ENCODE results near the gene GTSE1.

The GTSE1 gene

DNA sequence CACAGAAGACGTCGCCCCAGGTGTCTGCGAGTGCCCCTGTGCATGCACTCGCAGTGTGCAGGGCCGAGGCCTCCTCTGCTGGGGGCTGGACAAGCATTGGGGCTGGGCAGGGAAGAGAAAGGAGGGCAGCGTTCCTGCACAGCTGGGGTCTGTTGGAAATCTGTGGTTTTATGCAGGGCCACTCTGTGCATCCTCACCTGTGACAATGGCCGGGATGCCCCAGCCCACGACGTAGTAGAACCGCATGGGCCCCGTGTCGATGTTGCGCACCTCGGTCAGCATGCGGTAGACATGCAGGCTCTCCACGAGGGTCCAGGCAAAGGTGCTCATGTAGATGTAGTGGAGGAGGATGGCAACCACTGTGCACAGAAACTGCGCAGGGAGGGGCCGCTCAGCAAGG lies 76.0 kb downstream of the GTSE1 start:
- TF ChIP-seq, protein P1, sequence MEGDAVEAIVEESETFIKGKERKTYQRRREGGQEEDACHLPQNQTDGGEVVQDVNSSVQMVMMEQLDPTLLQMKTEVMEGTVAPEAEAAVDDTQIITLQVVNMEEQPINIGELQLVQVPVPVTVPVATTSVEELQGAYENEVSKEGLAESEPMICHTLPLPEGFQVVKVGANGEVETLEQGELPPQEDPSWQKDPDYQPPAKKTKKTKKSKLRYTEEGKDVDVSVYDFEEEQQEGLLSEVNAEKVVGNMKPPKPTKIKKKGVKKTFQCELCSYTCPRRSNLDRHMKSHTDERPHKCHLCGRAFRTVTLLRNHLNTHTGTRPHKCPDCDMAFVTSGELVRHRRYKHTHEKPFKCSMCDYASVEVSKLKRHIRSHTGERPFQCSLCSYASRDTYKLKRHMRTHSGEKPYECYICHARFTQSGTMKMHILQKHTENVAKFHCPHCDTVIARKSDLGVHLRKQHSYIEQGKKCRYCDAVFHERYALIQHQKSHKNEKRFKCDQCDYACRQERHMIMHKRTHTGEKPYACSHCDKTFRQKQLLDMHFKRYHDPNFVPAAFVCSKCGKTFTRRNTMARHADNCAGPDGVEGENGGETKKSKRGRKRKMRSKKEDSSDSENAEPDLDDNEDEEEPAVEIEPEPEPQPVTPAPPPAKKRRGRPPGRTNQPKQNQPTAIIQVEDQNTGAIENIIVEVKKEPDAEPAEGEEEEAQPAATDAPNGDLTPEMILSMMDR (IDR thresholded peaks at IDR 0.05; ENCODE audit: insufficient read depth, missing control alignments): no peak
- no peak for FAIRE-seq
- no peak for DNase-seq (ENCODE audit: insufficient read length, low spot score)

DNA sequence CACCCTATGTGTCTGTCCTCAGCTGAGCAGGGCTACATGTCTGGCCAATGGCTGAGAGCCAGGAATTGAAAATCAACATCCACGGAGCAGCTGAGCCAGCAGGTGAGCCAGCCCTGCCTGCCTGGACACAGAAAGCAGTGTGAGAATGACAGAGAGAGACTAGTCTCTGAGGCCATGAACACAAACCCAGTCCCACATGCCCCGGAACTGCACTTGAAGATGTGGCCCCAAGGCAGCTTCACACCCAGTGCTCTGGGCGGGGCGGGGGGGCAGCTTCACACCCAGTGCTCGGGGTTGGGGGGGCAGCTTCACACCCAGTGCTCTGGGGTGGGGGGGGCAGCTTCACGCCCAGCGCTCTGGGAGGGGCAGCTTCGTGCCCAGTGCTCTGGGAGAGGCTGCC lies 76.5 kb downstream of the GTSE1 start:
- TF ChIP-seq, protein P1 (IDR thresholded peaks at IDR 0.05; ENCODE audit: insufficient read depth, missing control alignments): no peak
- DNase-seq (ENCODE audit: insufficient read length, low spot score) (no peak), FAIRE-seq (no peak)

GRCh38 chr22:46373921-46374662 lies 77.4 kb downstream of the GTSE1 start:
- TF ChIP-seq, protein P1 (IDR thresholded peaks at IDR 0.05; ENCODE audit: insufficient read depth, missing control alignments): no peak
- FAIRE-seq (no peak), DNase-seq (ENCODE audit: insufficient read length, low spot score) (no peak)

DNA sequence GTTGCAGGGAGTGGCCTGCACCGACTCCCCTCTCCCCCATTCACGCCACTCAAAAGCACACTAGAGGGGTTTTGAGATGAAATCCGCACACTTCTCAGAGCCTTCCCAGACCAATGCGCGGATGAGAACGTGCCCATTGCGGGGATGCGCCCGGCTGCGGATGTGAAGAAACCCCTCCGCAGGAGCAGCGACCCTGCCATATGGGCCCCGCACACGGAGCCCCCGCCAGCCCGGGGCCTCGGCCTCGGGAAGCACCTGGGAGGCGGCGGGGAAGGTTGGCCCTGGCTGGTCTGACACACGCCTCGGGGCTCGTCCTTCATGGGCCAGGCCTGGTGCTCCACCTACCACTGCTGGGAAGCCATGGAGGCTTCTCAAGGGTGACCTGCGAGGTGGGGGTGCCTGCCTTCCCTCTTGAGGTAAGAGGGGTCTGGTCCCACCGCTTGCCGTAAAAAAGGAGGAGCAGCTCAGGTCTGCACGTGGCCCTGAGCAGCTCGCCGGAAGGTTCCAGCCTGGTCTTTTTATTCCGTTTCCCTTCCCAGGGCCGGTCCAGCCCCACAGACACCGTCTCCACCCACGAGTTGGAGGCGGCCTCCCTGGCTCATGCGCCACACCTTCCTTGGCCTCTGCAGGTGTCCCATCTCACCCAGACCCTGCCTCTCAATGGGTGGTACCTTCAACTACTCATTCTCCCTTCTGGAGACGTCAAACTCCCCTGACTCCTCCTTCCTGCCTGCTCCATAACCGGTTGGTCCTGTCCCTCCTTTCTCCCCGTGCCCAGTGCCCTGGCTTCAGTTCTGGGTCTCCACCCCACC lies 78.2 kb downstream of the GTSE1 start:
- FAIRE-seq (no peak), DNase-seq (ENCODE audit: insufficient read length, low spot score) (no peak)
- TF ChIP-seq, protein P1 (IDR thresholded peaks at IDR 0.05; ENCODE audit: insufficient read depth, missing control alignments): no peak

- TF ChIP-seq, protein P1 (IDR thresholded peaks at IDR 0.05; ENCODE audit: insufficient read depth, missing control alignments): no peak
- DNase-seq (ENCODE audit: insufficient read length, low spot score) (no peak), FAIRE-seq (no peak)
Measured at GRCh38 chr22:46376111-46376510, 79.4 kb downstream of the GTSE1 start.

GRCh38 chr22:46376908-46377524 lies 80.3 kb downstream of the GTSE1 start:
- TF ChIP-seq, protein P1 (IDR thresholded peaks at IDR 0.05; ENCODE audit: insufficient read depth, missing control alignments): no peak
- FAIRE-seq (no peak), DNase-seq (ENCODE audit: insufficient read length, low spot score) (no peak)

Measured in D721Med (cell line).